Glutamatergic neuron (in vitro differentiated cells): ENCODE data around the gene AOC3. TPM values are rescaled to one million over a fixed set of nuclear protein-coding genes. Genes with fewer than 3 reads are reported as not detected.
"Not testable (repeated sequence)": the region's sequence is repeated elsewhere in the genome, so short reads cannot be mapped to it uniquely, and the experiment has no call there.

Experiments
- DNase-seq: peaks from one replicate; pipeline ENCODE4 v3.0.0; 2022
- H3K27ac Mint-ChIP-seq: one replicate; pipeline ENCODE4 v1.8.0; 2020; ENCODE audit warnings: mild to moderate bottlenecking, mixed read lengths, inconsistent platforms; ENCODE audit not compliant: unreplicated experiment
- H3K27me3 Mint-ChIP-seq: one replicate; pipeline ENCODE4 v1.8.0; 2020; ENCODE audit warnings: mild to moderate bottlenecking, moderate library complexity, mixed read lengths, inconsistent platforms; ENCODE audit not compliant: unreplicated experiment
- H3K36me3 Mint-ChIP-seq: one replicate; pipeline ENCODE4 v1.8.0; 2020; ENCODE audit warnings: mild to moderate bottlenecking, mixed read lengths, inconsistent platforms; ENCODE audit not compliant: unreplicated experiment
- H3K4me1 Mint-ChIP-seq: one replicate; pipeline ENCODE4 v1.8.0; 2020; ENCODE audit warnings: mild to moderate bottlenecking, low read depth, mixed read lengths, inconsistent platforms; ENCODE audit not compliant: unreplicated experiment
- H3K4me3 Mint-ChIP-seq: one replicate; pipeline ENCODE4 v1.8.0; 2020; ENCODE audit warnings: mild to moderate bottlenecking, mixed read lengths, inconsistent platforms; ENCODE audit not compliant: unreplicated experiment
- H3K9me3 Mint-ChIP-seq: one replicate; pipeline ENCODE4 v1.8.0; 2020; ENCODE audit warnings: mild to moderate bottlenecking, moderate library complexity, mixed read lengths, inconsistent platforms; ENCODE audit not compliant: unreplicated experiment
- total RNA-seq: library from RNA; stranded (reverse); fragmentation: NEBNext Ultra II Directional; extraction: Animal tissue kit (Norgen Biotek cat#: 25700); gene quantifications from one replicate; pipeline ENCODE4 v1.2.1, GENCODE V29; 2021; ENCODE audit not compliant: unreplicated experiment
- TF ChIP-seq, protein P1 (sequence below): fragments of 200-600 bp; sonication (generic); IDR thresholded peaks from one replicate; pipeline ENCODE4 v1.5.0; 2021; ENCODE audit not compliant: partially characterized antibody, unreplicated experiment

The AOC3 gene
- total RNA-seq, 1 donor from 2014 or later, result 2.0 TPM

DNA sequence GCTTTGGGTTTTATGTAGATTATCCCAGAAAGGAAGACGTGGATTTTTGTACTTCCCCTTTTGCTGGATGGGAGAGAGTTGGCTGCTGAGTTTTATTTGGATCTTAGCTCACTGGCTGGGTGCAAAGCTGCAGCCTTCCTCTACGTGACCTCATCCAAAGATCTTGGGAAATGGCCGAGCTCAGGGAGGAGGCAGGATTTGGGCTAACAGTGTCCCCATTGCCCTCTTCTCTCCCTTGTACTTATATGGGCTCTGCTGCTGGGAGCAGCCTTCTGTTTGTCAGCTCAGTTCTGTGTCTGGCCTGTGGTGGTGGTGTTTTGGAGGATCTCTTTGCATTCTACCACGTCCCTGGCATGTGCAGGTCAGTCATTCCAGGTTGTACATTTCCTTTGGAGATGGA lies 2.0 kb downstream of the AOC3 start:
- peaks cover 1% of the 10 kb centered on the region for H3K27me3 Mint-ChIP-seq
- TF ChIP-seq, protein P1, sequence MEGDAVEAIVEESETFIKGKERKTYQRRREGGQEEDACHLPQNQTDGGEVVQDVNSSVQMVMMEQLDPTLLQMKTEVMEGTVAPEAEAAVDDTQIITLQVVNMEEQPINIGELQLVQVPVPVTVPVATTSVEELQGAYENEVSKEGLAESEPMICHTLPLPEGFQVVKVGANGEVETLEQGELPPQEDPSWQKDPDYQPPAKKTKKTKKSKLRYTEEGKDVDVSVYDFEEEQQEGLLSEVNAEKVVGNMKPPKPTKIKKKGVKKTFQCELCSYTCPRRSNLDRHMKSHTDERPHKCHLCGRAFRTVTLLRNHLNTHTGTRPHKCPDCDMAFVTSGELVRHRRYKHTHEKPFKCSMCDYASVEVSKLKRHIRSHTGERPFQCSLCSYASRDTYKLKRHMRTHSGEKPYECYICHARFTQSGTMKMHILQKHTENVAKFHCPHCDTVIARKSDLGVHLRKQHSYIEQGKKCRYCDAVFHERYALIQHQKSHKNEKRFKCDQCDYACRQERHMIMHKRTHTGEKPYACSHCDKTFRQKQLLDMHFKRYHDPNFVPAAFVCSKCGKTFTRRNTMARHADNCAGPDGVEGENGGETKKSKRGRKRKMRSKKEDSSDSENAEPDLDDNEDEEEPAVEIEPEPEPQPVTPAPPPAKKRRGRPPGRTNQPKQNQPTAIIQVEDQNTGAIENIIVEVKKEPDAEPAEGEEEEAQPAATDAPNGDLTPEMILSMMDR, result no peak
- DNase-seq, result no peak
- H3K27ac Mint-ChIP-seq, result no peak overlapping the region
- H3K36me3 Mint-ChIP-seq, result no peaks in the 10 kb centered on the region
- H3K9me3 Mint-ChIP-seq, result peaks cover 3% of the 10 kb centered on the region
- peaks cover 4% of the 10 kb centered on the region for H3K4me1 Mint-ChIP-seq
- no peak overlapping the region for H3K4me3 Mint-ChIP-seq

DNA sequence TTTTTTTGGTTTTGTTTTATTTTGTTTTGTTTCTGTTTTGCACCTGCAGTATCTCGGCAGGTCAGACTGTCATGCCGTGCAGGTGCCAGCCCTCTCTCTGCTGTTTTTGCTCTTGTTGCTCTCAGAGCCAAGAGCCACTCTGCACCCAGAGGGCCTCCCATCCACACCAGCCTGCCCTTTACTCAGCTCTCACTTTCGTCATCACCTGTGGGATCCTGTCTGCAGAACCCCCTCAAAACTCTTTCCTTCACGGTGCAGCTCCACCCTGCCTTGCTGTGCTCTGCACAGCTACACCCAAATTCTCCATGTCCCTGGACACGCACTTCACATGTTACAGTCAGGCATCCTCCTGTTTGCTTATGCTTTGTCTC lies 2.6 kb downstream of the AOC3 start:
- no peak for DNase-seq
- peaks cover 3% of the 10 kb centered on the region for H3K9me3 Mint-ChIP-seq
- H3K27ac Mint-ChIP-seq, result no peak overlapping the region
- H3K36me3 Mint-ChIP-seq, result no peaks in the 10 kb centered on the region
- peaks cover 3% of the 10 kb centered on the region for H3K27me3 Mint-ChIP-seq
- H3K4me1 Mint-ChIP-seq, result peaks cover 4% of the 10 kb centered on the region
- H3K4me3 Mint-ChIP-seq, result no peak overlapping the region
- TF ChIP-seq, protein P1, result no peak

DNA sequence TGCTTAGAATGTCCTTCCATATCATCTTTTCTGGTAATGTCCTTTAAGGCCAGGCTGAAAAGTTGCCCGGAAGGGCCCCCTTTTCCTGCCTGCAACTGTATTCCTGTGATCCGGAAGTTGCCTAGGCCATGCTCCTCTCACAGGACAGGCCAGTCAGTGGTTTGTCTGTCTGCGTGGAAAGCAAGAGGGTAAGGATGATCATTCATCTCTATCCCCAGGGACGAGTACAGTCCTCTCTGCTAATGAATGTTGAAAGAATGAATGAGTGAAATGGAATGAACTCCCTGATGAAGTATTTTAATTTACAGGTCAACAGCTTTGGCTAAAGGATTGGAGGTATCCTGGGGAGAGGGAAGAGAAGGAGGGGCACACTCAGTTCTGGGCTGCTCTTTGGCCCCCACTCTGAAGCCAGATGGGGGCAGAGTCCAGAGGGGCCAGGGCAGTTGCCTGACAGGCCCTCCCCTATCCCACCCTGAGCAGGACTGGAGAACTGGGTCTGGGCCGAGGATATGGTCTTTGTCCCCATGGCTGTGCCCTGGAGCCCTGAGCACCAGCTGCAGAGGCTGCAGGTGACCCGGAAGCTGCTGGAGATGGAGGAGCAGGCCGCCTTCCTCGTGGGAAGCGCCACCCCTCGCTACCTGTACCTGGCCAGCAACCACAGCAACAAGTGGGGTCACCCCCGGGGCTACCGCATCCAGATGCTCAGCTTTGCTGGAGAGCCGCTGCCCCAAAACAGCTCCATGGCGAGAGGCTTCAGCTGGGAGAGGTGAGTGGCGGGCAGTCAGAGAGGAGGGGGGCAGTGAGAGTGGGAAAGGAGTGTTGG lies 3.2 kb downstream of the AOC3 start:
- Mint-ChIP-seq H3K9me3 (peaks cover 3% of the 10 kb centered on the region), H3K27ac (no peak overlapping the region), H3K36me3 (no peaks in the 10 kb centered on the region), H3K27me3 (peaks cover 3% of the 10 kb centered on the region), H3K4me3 (no peak overlapping the region), H3K4me1 (peaks cover 4% of the 10 kb centered on the region)
- TF ChIP-seq, protein P1, result no peak
- DNase-seq, result no peak

DNA sequence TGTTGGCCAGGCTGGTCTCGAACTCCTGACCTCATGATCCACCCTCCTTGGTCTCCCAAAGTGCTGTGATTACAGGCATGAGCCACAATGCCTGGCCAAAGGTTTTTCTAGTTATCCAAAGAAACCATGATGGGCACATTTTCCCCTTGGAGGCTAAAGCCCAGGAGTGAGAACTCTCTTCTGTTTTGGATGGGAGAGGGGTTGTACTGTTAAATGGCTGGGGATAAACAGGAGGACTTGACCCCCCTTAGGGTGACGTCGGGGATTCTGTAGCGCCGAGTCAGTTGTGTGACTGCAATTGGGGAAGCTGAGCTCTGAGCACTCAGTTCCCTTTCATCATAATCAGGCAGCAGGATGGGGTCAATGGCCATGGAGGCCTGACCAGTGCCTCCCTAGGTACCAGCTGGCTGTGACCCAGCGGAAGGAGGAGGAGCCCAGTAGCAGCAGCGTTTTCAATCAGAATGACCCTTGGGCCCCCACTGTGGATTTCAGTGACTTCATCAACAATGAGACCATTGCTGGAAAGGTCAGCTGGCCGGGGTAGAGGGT lies 4.1 kb downstream of the AOC3 start:
- Mint-ChIP-seq H3K4me1 (peaks cover 4% of the 10 kb centered on the region), H3K27me3 (peaks cover 3% of the 10 kb centered on the region), H3K9me3 (peaks cover 3% of the 10 kb centered on the region), H3K4me3 (no peak overlapping the region), H3K36me3 (no peaks in the 10 kb centered on the region), H3K27ac (no peak overlapping the region)
- DNase-seq, result no peak
- TF ChIP-seq, protein P1, result no peak

DNA sequence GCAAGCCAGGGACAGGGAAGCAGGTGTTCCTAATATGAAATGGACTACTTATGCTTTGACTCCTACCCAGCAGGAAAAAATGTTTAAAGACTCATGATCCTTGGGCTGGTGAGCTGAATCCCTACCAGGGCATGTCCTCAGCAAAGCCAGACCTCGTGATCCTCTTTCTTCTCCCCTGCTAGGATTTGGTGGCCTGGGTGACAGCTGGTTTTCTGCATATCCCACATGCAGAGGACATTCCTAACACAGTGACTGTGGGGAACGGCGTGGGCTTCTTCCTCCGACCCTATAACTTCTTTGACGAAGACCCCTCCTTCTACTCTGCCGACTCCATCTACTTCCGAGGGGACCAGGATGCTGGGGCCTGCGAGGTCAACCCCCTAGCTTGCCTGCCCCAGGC lies 5.1 kb downstream of the AOC3 start:
- H3K36me3 Mint-ChIP-seq, H3K9me3 Mint-ChIP-seq, H3K27ac Mint-ChIP-seq, DNase-seq, H3K4me3 Mint-ChIP-seq, H3K27me3 Mint-ChIP-seq, H3K4me1 Mint-ChIP-seq: not testable (repeated sequence)

DNA sequence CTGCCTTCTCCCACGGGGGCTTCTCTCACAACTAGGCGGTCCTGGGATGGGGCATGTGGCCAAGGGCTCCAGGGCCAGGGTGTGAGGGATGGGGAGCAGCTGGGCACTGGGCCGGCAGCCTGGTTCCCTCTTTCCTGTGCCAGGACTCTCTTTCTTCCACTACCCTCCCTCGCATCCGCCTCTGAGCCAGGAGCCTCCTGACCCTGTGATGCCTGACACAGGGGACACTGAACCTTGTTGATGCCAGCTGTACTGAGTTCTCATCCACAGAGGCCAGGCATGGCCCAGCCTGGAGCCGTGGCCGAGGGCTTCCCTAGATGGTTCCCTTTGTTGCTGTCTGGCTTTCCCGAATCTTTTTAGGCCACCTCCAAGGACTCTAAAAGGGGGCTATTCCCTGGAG lies 5.5 kb downstream of the AOC3 start:
- not testable (repeated sequence) for H3K4me1 Mint-ChIP-seq, H3K9me3 Mint-ChIP-seq, H3K27ac Mint-ChIP-seq, DNase-seq, H3K36me3 Mint-ChIP-seq, H3K27me3 Mint-ChIP-seq, H3K4me3 Mint-ChIP-seq
